K562 (cell line): ENCODE results near the gene ILF3. TPM values are rescaled to one million over a fixed set of nuclear protein-coding genes. Genes with fewer than 3 reads are reported as not detected.

Source experiments
- ATF1 ChIP-seq, 2 experiments: fragments of 450-650 bp in 1 of 2; IDR thresholded peaks; 2 replicates each; pipeline ENCODE4 v1.6.1; 2016; ENCODE audit warnings: missing compliant biosample characterization in 1 of 2, missing genetic modification characterization in 1 of 2
- BHLHE40 ChIP-seq: IDR thresholded peaks from 2 replicates; pipeline ENCODE4 v1.6.1; 2011; ENCODE audit warnings: low read length, improper control_type of control experiment
- CBFA2T2 ChIP-seq: fragments of 450-650 bp; conservative IDR thresholded peaks from 2 replicates; pipeline ENCODE4 v1.6.1; 2017; ENCODE audit warnings: mild to moderate bottlenecking
- CBFA2T3 ChIP-seq: fragments of 450-650 bp; IDR thresholded peaks from 2 replicates; pipeline ENCODE4 v1.6.1; 2017
- ESRRA ChIP-seq: fragments of 450-650 bp; IDR thresholded peaks from 2 replicates; pipeline ENCODE4 v1.6.1; 2014; ENCODE audit warnings: low read depth, mild to moderate bottlenecking, moderate library complexity, borderline replicate concordance
- FOXK2 ChIP-seq, 2 experiments: fragments of 450-650 bp; IDR thresholded peaks in 1 of 2; conservative IDR thresholded peaks in 1 of 2; 2 replicates each; pipeline ENCODE4 v1.6.1; 2016; ENCODE audit warnings: low read depth in 2 of 2, mild to moderate bottlenecking in 1 of 2
- HMG20A ChIP-seq: fragments of 450-650 bp; formaldehyde crosslinking; conservative IDR thresholded peaks from 2 replicates; pipeline ENCODE4 v1.4.0; 2020; ENCODE audit warnings: mild to moderate bottlenecking, mixed read lengths
- JUND ChIP-seq, 2 experiments: IDR thresholded peaks; 2 replicates in 1 of 2; 3 replicates in 1 of 2; pipeline ENCODE4 v1.6.1; 2011; ENCODE audit warnings: borderline replicate concordance in 2 of 2, low read depth in 2 of 2, low read length in 2 of 2, improper control_type of control experiment in 1 of 2, missing biosample characterization in 1 of 2, missing genetic modification characterization in 1 of 2, missing genetic modification reagents in 1 of 2
- KDM1A ChIP-seq, 2 experiments: fragments of 450-650 bp; IDR thresholded peaks; 2 replicates each; pipeline ENCODE4 v1.6.1; 2016; ENCODE audit warnings: mild to moderate bottlenecking in 2 of 2
- RAD21 ChIP-seq, 2 experiments: fragments of 250-450 bp in 1 of 2; fragments of 450-650 bp in 1 of 2; sonication (Bioruptor Pico) in 1 of 2; formaldehyde crosslinking in 1 of 2; IDR thresholded peaks in 1 of 2; conservative IDR thresholded peaks in 1 of 2; 2 replicates each; pipeline versions ENCODE4 v1.4.0 to v1.8.0; 2020 to 2022; ENCODE audit warnings: mild to moderate bottlenecking in 2 of 2, moderate library complexity in 1 of 2
- SPI1 ChIP-seq: IDR thresholded peaks from 2 replicates; pipeline ENCODE4 v1.6.1; 2011; ENCODE audit warnings: low read depth, low read length, control low read depth, borderline replicate concordance
- TAL1 ChIP-seq: fragments of 450-650 bp; IDR thresholded peaks from 2 replicates; pipeline ENCODE4 v1.6.1; 2016; ENCODE audit warnings: mild to moderate bottlenecking
- TRIM24 ChIP-seq, 2 experiments: fragments of 450-650 bp; IDR thresholded peaks; 2 replicates each; pipeline ENCODE4 v1.6.1; 2016
- ZFX ChIP-seq: sonication (generic); formaldehyde crosslinking; IDR thresholded peaks from 2 replicates; pipeline ENCODE4 v1.8.0; 2022; ENCODE audit warnings: mild to moderate bottlenecking, missing genetic modification reagents, moderate library complexity
- ZNF174 ChIP-seq: fragments of 250-450 bp; sonication (Bioruptor Pico); IDR thresholded peaks from 2 replicates; pipeline ENCODE4 v1.4.0; 2020; ENCODE audit warnings: mild to moderate bottlenecking
- polyA plus RNA-seq, 8 experiments: library from polyadenylated mRNA; depleted of rRNA in 4 of 8; stranded (reverse) in 5 of 8; unstranded in 3 of 8; fragments of >200 nt; fragmentation: Nextera tagmentation in 2 of 8; fragmentation: Illumina TruSeq in 1 of 8; extraction: Ambion mirVana in 2 of 8; extraction: Trizol in 1 of 8; gene quantifications; 2 replicates each; pipeline versions ENCODE4 v1.2.1 to v1.2.3, GENCODE V29; 2011 to 2014; ENCODE audit warnings: inconsistent platforms in 1 of 8, missing spikeins in 1 of 8
- total RNA-seq, 7 experiments: library from RNA; depleted of rRNA in 6 of 7; stranded (reverse); fragments of >200 nt in 6 of 7; fragmentation: Illumina TruSeq in 2 of 7; extraction: Trizol in 2 of 7; gene quantifications; 2 replicates each; pipeline versions ENCODE4 v1.2.1 to v1.2.3, GENCODE V29; 2011 to 2021; ENCODE audit warnings: low replicate concordance in 1 of 7
- TF ChIP-seq, protein P1 (sequence below), 3 experiments: fragments of 200-800 bp in 1 of 3; sonication (Bioruptor generic) in 1 of 3; sonication (generic) in 1 of 3; formaldehyde crosslinking in 1 of 3; IDR thresholded peaks; 2 replicates each; pipeline versions ENCODE4 v1.6.1 to v1.8.0; 2016 to 2022; ENCODE audit warnings: mild to moderate bottlenecking in 2 of 3, missing compliant biosample characterization in 2 of 3, missing genetic modification characterization in 2 of 3, missing genetic modification reagents in 1 of 3
- TF ChIP-seq, protein P2 (sequence below), 2 experiments: fragments of 450-650 bp; formaldehyde crosslinking in 1 of 2; IDR thresholded peaks; 2 replicates each; pipeline versions ENCODE4 v1.4.0 to v1.6.1; 2014 to 2020; ENCODE audit warnings: mild to moderate bottlenecking in 2 of 2, borderline replicate concordance in 1 of 2, low read depth in 1 of 2

Gene ILF3
- total and polyA plus RNA-seq, 9 of the 15 experiments (the other 6 are each of a cell fraction or from before 2014, with no cell fraction given) = 26.0 to 453 (median 175) TPM

DNA sequence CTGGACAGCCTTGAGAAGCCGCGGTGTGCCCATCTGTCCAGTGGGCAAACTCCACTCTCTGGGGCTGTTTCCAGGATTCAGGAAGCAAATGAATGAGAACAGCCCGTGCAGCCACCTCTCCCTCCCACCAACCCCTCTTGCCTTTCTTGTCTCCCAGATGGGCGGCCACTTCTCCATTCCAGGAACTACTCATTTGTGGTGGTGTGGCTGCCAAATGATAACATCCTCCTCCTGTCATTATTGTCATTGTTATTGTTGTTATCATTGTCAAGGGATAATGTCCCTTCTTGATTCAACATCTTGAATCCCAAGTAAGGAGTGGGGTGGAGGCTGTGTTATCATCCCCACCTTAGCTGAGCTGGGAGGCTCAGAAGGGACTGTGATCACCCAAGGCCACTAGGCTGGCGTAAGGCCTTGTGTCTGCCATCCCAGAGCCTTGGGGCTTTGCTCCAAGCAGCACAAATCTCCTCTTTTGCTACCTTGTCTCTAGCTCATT, 65.4 kb downstream of the ILF3 start (continued):
- TF ChIP-seq JUND (IDR thresholded peaks at IDR 0.05; ENCODE audit: borderline replicate concordance, low read depth, low read length) (peak; percentile 62; the same call in 1 of the 2 replicates), JUND (tag; IDR thresholded peaks at IDR 0.05; ENCODE audit: borderline replicate concordance, low read depth, low read length) (peak; percentile 70; the same call in 1 of the 3 replicates), FOXK2 (conservative IDR thresholded peaks at IDR 0.05 in 1 of 2, IDR thresholded peaks at IDR 0.05 in 1 of 2; ENCODE audit: low read depth in 2 of 2) (peak; percentile 81 to 88), ATF1 (CRISPR knock-in tag; IDR thresholded peaks at IDR 0.05) (no peak), ATF1 (tag; IDR thresholded peaks at IDR 0.05) (peak; percentile 43), ZFX (CRISPR knock-in tag) (peak; percentile 59; the same call in 1 of the 2 replicates), TAL1 (peak; percentile 64), TRIM24 (IDR thresholded peaks at IDR 0.05) (peak in 1 of 2 experiments; percentile 62; a peak in 2 of 4 replicates), CBFA2T3 (peak; percentile 86), BHLHE40 (peak; percentile 60; the same call in 1 of the 2 replicates), ESRRA (peak; percentile 53; the same call in 1 of the 2 replicates), KDM1A (IDR thresholded peaks at IDR 0.05) (peak in 1 of 2 experiments; percentile 79; a peak in 2 of 4 replicates), CBFA2T2 (peak; percentile 71), SPI1 (peak; percentile 91), ZNF174 (CRISPR knock-in tag) (no peak), RAD21 (CRISPR knock-in tag; conservative IDR thresholded peaks at IDR 0.05 in 1 of 2, IDR thresholded peaks at IDR 0.05 in 1 of 2) (peak in 1 of 2 experiments; percentile 34; a peak in 2 of 4 replicates), HMG20A (CRISPR knock-in tag) (no peak)
- TF ChIP-seq, protein P1, sequence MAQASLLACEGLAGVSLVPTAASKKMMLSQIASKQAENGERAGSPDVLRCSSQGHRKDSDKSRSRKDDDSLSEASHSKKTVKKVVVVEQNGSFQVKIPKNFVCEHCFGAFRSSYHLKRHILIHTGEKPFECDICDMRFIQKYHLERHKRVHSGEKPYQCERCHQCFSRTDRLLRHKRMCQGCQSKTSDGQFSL (CRISPR knock-in tag; IDR thresholded peaks at IDR 0.05) = peak; percentile 24; the same call in 1 of the 2 replicates
- TF ChIP-seq, protein P1 (tag; IDR thresholded peaks at IDR 0.05) = no peak
- TF ChIP-seq, protein P2, sequence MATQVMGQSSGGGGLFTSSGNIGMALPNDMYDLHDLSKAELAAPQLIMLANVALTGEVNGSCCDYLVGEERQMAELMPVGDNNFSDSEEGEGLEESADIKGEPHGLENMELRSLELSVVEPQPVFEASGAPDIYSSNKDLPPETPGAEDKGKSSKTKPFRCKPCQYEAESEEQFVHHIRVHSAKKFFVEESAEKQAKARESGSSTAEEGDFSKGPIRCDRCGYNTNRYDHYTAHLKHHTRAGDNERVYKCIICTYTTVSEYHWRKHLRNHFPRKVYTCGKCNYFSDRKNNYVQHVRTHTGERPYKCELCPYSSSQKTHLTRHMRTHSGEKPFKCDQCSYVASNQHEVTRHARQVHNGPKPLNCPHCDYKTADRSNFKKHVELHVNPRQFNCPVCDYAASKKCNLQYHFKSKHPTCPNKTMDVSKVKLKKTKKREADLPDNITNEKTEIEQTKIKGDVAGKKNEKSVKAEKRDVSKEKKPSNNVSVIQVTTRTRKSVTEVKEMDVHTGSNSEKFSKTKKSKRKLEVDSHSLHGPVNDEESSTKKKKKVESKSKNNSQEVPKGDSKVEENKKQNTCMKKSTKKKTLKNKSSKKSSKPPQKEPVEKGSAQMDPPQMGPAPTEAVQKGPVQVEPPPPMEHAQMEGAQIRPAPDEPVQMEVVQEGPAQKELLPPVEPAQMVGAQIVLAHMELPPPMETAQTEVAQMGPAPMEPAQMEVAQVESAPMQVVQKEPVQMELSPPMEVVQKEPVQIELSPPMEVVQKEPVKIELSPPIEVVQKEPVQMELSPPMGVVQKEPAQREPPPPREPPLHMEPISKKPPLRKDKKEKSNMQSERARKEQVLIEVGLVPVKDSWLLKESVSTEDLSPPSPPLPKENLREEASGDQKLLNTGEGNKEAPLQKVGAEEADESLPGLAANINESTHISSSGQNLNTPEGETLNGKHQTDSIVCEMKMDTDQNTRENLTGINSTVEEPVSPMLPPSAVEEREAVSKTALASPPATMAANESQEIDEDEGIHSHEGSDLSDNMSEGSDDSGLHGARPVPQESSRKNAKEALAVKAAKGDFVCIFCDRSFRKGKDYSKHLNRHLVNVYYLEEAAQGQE (IDR thresholded peaks at IDR 0.05; ENCODE audit: borderline replicate concordance) = peak; percentile 37; the same call in 1 of the 2 replicates
- TF ChIP-seq, protein P2 (CRISPR knock-in tag; IDR thresholded peaks at IDR 0.05; ENCODE audit: low read depth) = no peak
